ENCODE measurements around the gene DGKG. TPM values are rescaled to one million over a fixed set of nuclear protein-coding genes. Genes with fewer than 3 reads are reported as not detected.

The DGKG gene
- total and polyA plus RNA-seq, 2 of the 8 experiments (the other 6 are each of a cell fraction or from before 2014, with no cell fraction given): 0.30 to 0.48 TPM

- Histone ChIP-seq H2BK5ac (ENCODE audit: low read depth, low read length) (no peak overlapping the region), H3K36me3 (ENCODE audit: control insufficient read depth in 2 of 4, insufficient read depth in 4 of 4, low read length in 3 of 4) (no peaks in the 10 kb centered on the region), H3K23me2 (ENCODE audit: low read depth, low read length) (no peaks in the 10 kb centered on the region; the same call in 1 of the 2 replicates), H4K8ac (ENCODE audit: extremely low read depth, insufficient read depth, low read length) (no peak overlapping the region), H3K9ac (replicated peaks in 1 of 4; ENCODE audit: extremely low read depth in 1 of 4, low read depth in 3 of 4, low read length in 3 of 4) (no peak overlapping the region), H3K4me3 (ENCODE audit: extremely low read depth in 1 of 4, insufficient read depth in 2 of 4, low read depth in 3 of 4, low read length in 4 of 4) (no peak overlapping the region), H3K23ac (ENCODE audit: insufficient read length) (no peak overlapping the region), H2BK120ac (replicated peaks; ENCODE audit: low read depth, low read length) (no peak overlapping the region), H2AK5ac (ENCODE audit: low read depth, low read length) (no peak overlapping the region), H4K5ac (ENCODE audit: insufficient read length, low read depth, low read length) (no peak overlapping the region), H4K91ac (replicated peaks; ENCODE audit: insufficient read length, low read length) (no peak overlapping the region), H3K4ac (replicated peaks; ENCODE audit: insufficient read length, low read depth, low read length) (no peak overlapping the region), H4K20me1 (replicated peaks in 1 of 2; ENCODE audit: control insufficient read depth in 1 of 2, insufficient read depth in 2 of 2, low read length in 2 of 2) (no peaks in the 10 kb centered on the region), H3K27ac (ENCODE audit: low read depth, low read length) (no peak overlapping the region), H2BK20ac (ENCODE audit: low read length) (no peak overlapping the region), H2BK12ac (ENCODE audit: low read depth, low read length) (no peak overlapping the region), H3K4me1 (replicated peaks in 1 of 4; ENCODE audit: control insufficient read depth in 3 of 4, insufficient read depth in 4 of 4, low read length in 3 of 4) (peaks cover 0 to 4% (median 0%) of the 10 kb centered on the region in 4 experiments; a peak in 2 of 7 replicates), H2BK15ac (ENCODE audit: low read length) (no peak overlapping the region), H3K79me2 (ENCODE audit: control insufficient read depth in 1 of 2, insufficient read depth in 2 of 2, low read length in 2 of 2) (no peaks in the 10 kb centered on the region), H3K4me2 (ENCODE audit: insufficient read depth in 1 of 2, low read depth in 2 of 2, low read length in 2 of 2) (no peak overlapping the region), H3K9me3 (ENCODE audit: insufficient read depth in 2 of 2, low read depth in 1 of 2, low read length in 1 of 2) (no peaks in the 10 kb centered on the region), H3K14ac (ENCODE audit: insufficient read length) (no peak overlapping the region), H3K18ac (ENCODE audit: extremely low read depth, low read length) (no peak overlapping the region), H3K27me3 (replicated peaks in 1 of 4; ENCODE audit: control insufficient read depth in 3 of 4, extremely low read depth in 1 of 4, insufficient read depth in 3 of 4, low read length in 3 of 4) (0 out of 7 replicates have a peak, but pooled peaks cover 0 to 2% (median 0%) of the 10 kb centered on the region in 4 experiments), H3K56ac (replicated peaks; ENCODE audit: insufficient read length, low read depth, low read length) (no peak overlapping the region), H2AFZ (ENCODE audit: low read length) (no peak overlapping the region), H3K79me1 (ENCODE audit: low read depth, low read length) (no peaks in the 10 kb centered on the region)
- ChIA-PET POLR2A (ENCODE audit: partially characterized antibody) (no interaction called here), CTCF (ENCODE audit: partially characterized antibody) (no interaction called here)
- TF ChIP-seq JUN (IDR thresholded peaks at IDR 0.05; ENCODE audit: low read depth, low read length) (no peak), CREB1 (IDR thresholded peaks at IDR 0.05) (no peak)
- 93% methylated on average over 4 of the region's 4 CpGs; no CpG with 5 or more reads in 1 of the 2 experiments for WGBS, 2 experiments (ENCODE audit: extremely low coverage in 1 of 2, insufficient coverage in 1 of 2, insufficient read length in 1 of 2, insufficient replicate concordance in 2 of 2, low coverage in 1 of 2, low lambda C conversion rate in 2 of 2, missing lambda C conversion rate in 1 of 2)
- FAIRE-seq (no peak), DNase-seq (ENCODE audit: low read depth in 1 of 2, low spot score in 2 of 2) (no peak)
These were observed 25.0 kb upstream of the DGKG start for GRCh38 chr3:186386883-186387560.
